ENCODE data around the gene DLG1. TPM values are rescaled to one million over a fixed set of nuclear protein-coding genes. Genes with fewer than 3 reads are reported as not detected.
"Not testable (repeated sequence)": the region's sequence is repeated elsewhere in the genome, so short reads cannot be mapped to it uniquely, and the experiment has no call there.

DLG1 gene
- total RNA-seq, 1 donor from 2014 or later: 138 TPM

GRCh38 chr3:197062446-197062845 is 236.0 kb downstream of the DLG1 start:
- Histone ChIP-seq H3F3A (ENCODE audit: low read depth) (peaks cover 8% of the 10 kb centered on the region), H3K9ac (no peak overlapping the region), H3K4me1 (no peaks in the 10 kb centered on the region), H4K20me1 (ENCODE audit: low read depth) (no peaks in the 10 kb centered on the region), H2AFZ (replicated peaks) (no peak overlapping the region), H3K27ac (no peak overlapping the region), H3K79me2 (ENCODE audit: low read depth) (no peaks in the 10 kb centered on the region), H3K4me3 (no peak overlapping the region), H3K36me3 (peaks cover 33% of the 10 kb centered on the region), H3K9me3 (ENCODE audit: low read depth) (no peaks in the 10 kb centered on the region), H3K27me3 (no peaks in the 10 kb centered on the region), H3K4me2 (no peak overlapping the region)
- no peak for DNase-seq (ENCODE audit: low spot score)
- H3K27ac Mint-ChIP-seq: no peak overlapping the region
- H3K9me3 Mint-ChIP-seq: no peaks in the 10 kb centered on the region
- TF ChIP-seq EZH2phosphoT487 (IDR thresholded peaks at IDR 0.05) (no peak), EZH2 (IDR thresholded peaks at IDR 0.05) (no peak)
- TF ChIP-seq, protein P1, sequence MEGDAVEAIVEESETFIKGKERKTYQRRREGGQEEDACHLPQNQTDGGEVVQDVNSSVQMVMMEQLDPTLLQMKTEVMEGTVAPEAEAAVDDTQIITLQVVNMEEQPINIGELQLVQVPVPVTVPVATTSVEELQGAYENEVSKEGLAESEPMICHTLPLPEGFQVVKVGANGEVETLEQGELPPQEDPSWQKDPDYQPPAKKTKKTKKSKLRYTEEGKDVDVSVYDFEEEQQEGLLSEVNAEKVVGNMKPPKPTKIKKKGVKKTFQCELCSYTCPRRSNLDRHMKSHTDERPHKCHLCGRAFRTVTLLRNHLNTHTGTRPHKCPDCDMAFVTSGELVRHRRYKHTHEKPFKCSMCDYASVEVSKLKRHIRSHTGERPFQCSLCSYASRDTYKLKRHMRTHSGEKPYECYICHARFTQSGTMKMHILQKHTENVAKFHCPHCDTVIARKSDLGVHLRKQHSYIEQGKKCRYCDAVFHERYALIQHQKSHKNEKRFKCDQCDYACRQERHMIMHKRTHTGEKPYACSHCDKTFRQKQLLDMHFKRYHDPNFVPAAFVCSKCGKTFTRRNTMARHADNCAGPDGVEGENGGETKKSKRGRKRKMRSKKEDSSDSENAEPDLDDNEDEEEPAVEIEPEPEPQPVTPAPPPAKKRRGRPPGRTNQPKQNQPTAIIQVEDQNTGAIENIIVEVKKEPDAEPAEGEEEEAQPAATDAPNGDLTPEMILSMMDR (IDR thresholded peaks at IDR 0.05): no peak
- H3K27me3 Mint-ChIP-seq (ENCODE audit: insufficient read depth, low read depth): no peaks in the 10 kb centered on the region
- no peaks in the 10 kb centered on the region for H3K4me1 Mint-ChIP-seq
- peaks cover 36% of the 10 kb centered on the region for H3K36me3 Mint-ChIP-seq
- no peak overlapping the region for H3K4me3 Mint-ChIP-seq

DNA sequence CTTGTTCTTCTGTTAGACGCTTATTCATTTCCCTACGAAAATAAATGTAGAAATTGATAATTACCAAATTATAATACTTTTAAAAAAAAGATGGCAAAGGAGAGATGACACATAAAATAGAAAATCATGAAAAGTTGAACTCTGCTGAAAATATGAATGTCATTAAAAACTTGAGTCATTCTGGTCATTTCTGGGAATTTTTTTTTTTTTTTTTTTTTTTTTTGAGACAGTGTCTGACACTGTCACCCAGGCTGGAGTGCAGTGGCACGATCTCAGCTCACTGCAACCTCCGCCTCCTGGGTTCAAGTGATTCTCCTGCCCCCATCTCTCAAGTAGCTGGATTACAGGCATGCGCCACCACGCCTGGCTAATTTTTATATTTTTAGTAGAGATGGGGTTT is 246.8 kb downstream of the DLG1 start:
- H3K36me3 Mint-ChIP-seq: peaks cover 25% of the 10 kb centered on the region

DNA sequence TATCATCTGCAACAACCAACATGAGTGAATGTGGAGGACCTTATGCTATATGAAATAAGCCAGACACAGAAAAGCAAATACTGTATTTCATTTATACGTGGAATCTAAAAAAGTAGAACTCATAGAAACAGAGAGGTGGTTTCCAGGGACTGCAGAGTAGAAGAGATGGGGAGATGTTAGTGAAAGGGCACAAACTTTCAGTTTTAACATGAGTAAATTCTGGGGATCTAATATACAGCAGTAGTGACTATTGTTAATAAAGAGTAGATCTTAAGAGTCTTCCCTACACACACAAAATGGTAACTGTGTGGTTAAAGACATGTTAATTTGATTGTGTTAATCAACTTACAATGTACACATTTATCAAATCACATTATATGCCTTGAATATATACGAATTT is 247.9 kb downstream of the DLG1 start:
- Histone ChIP-seq H3K4me3 (no peak overlapping the region), H3K9ac (no peak overlapping the region), H3K4me1 (no peaks in the 10 kb centered on the region), H3K4me2 (no peak overlapping the region), H3K27me3 (no peaks in the 10 kb centered on the region), H3K27ac (no peak overlapping the region), H3K79me2 (ENCODE audit: low read depth) (no peaks in the 10 kb centered on the region), H3K9me3 (ENCODE audit: low read depth) (no peaks in the 10 kb centered on the region), H2AFZ (replicated peaks) (no peak overlapping the region), H3F3A (ENCODE audit: low read depth) (no peaks in the 10 kb centered on the region), H4K20me1 (ENCODE audit: low read depth) (no peaks in the 10 kb centered on the region), H3K36me3 (no peaks in the 10 kb centered on the region)
- H3K9me3 Mint-ChIP-seq: no peaks in the 10 kb centered on the region
- H3K4me3 Mint-ChIP-seq: no peak overlapping the region
- peaks cover 2% of the 10 kb centered on the region for H3K27me3 Mint-ChIP-seq (ENCODE audit: insufficient read depth, low read depth)
- no peak for DNase-seq (ENCODE audit: low spot score)
- peaks cover 30% of the 10 kb centered on the region for H3K36me3 Mint-ChIP-seq
- TF ChIP-seq EZH2 (IDR thresholded peaks at IDR 0.05) (no peak), EZH2phosphoT487 (IDR thresholded peaks at IDR 0.05) (no peak)
- TF ChIP-seq, protein P1 (IDR thresholded peaks at IDR 0.05): no peak
- no peaks in the 10 kb centered on the region for H3K4me1 Mint-ChIP-seq
- H3K27ac Mint-ChIP-seq: no peak overlapping the region

More for the DNA sequence above, 246.8 kb downstream of the DLG1 start:
- H3K27me3 Mint-ChIP-seq (ENCODE audit: insufficient read depth, low read depth); H4K20me1 ChIP-seq (ENCODE audit: low read depth); H3F3A ChIP-seq (ENCODE audit: low read depth); H3K4me3 ChIP-seq; H2AFZ ChIP-seq (replicated peaks); DNase-seq (ENCODE audit: low spot score); H3K4me2 ChIP-seq; H3K27ac Mint-ChIP-seq; H3K9me3 ChIP-seq (ENCODE audit: low read depth); H3K4me3 Mint-ChIP-seq; H3K27ac ChIP-seq; H3K36me3 ChIP-seq; H3K4me1 ChIP-seq; H3K9me3 Mint-ChIP-seq; H3K9ac ChIP-seq; H3K27me3 ChIP-seq; H3K79me2 ChIP-seq (ENCODE audit: low read depth); H3K4me1 Mint-ChIP-seq: not testable (repeated sequence)

GRCh38 chr3:197042539-197042938 is 255.9 kb downstream of the DLG1 start:
- Histone ChIP-seq H4K20me1 (ENCODE audit: low read depth) (no peaks in the 10 kb centered on the region), H3K27me3 (no peaks in the 10 kb centered on the region), H3K36me3 (peaks cover 16% of the 10 kb centered on the region), H3K4me2 (no peak overlapping the region), H3K27ac (no peak overlapping the region), H3K9ac (no peak overlapping the region), H2AFZ (replicated peaks) (no peak overlapping the region), H3K9me3 (ENCODE audit: low read depth) (no peaks in the 10 kb centered on the region), H3K79me2 (ENCODE audit: low read depth) (no peaks in the 10 kb centered on the region), H3F3A (ENCODE audit: low read depth) (peaks cover 28% of the 10 kb centered on the region), H3K4me3 (no peak overlapping the region), H3K4me1 (no peaks in the 10 kb centered on the region)
- Mint-ChIP-seq H3K27me3 (ENCODE audit: insufficient read depth, low read depth) (no peaks in the 10 kb centered on the region), H3K4me3 (no peak overlapping the region), H3K27ac (no peak overlapping the region), H3K4me1 (no peaks in the 10 kb centered on the region), H3K9me3 (no peaks in the 10 kb centered on the region), H3K36me3 (peaks cover 14% of the 10 kb centered on the region)
- TF ChIP-seq, protein P1 (IDR thresholded peaks at IDR 0.05): no peak
- TF ChIP-seq EZH2 (IDR thresholded peaks at IDR 0.05) (no peak), EZH2phosphoT487 (IDR thresholded peaks at IDR 0.05) (no peak)
- no peak for DNase-seq (ENCODE audit: low spot score)

All from neural progenitor cell (in vitro differentiated cells).